ENCODE measurements around the gene RAB25. TPM values are rescaled to one million over a fixed set of nuclear protein-coding genes. Genes with fewer than 3 reads are reported as not detected.

Gene RAB25
- total and polyA plus RNA-seq, 4 donors: 0.67 to 2.0 (median 0.92) TPM

GRCh38 chr1:156118177-156118868 is 57.4 kb downstream of the RAB25 start:
- Histone ChIP-seq H3K9me3 (ENCODE audit: control insufficient read depth in 4 of 4, low read length in 3 of 4) (no peaks in the 10 kb centered on the region), H3K27ac (ENCODE audit: low read depth in 1 of 2, low read length in 2 of 2) (peak overlapping the region; percentile 80 to 81), H3K9ac (ENCODE audit: low read depth in 1 of 2, low read length in 2 of 2) (peak overlapping the region; percentile 76 to 95), H3K27me3 (ENCODE audit: control insufficient read depth in 4 of 4, insufficient read depth in 4 of 4, low read length in 3 of 4) (no peaks in the 10 kb centered on the region), H3K4me1 (ENCODE audit: control insufficient read depth in 4 of 4, insufficient read depth in 4 of 4, low read length in 3 of 4) (peaks cover 16 to 66% (median 46%) of the 10 kb centered on the region in 4 donors), H3K36me3 (ENCODE audit: control insufficient read depth in 4 of 4, insufficient read depth in 3 of 4, low read depth in 1 of 4, low read length in 3 of 4) (no peaks in the 10 kb centered on the region), H3K4me3 (ENCODE audit: low read depth in 1 of 3, low read length in 3 of 3) (peak overlapping the region in 2 of 3 donors; percentile 5 to 21)
- DNase-seq (ENCODE audit: low spot score): peak; percentile 69
- 25% methylated on average over 8 of the region's 8 CpGs for WGBS
- TF ChIP-seq RXRA (IDR thresholded peaks at IDR 0.05): peak; percentile 14 to 58
- peak; percentile 78 for TF ChIP-seq TAF1 (conservative IDR thresholded peaks at IDR 0.05)
- peak; percentile 72 for TF ChIP-seq SP1 (IDR thresholded peaks at IDR 0.05)
- peak; percentile 67 to 69 for TF ChIP-seq HNF4A (conservative IDR thresholded peaks at IDR 0.05)
- TF ChIP-seq FOXA1 (IDR thresholded peaks at IDR 0.05): no peak
- peak; percentile 87 for TF ChIP-seq REST (IDR thresholded peaks at IDR 0.05)
- TF ChIP-seq JUND (IDR thresholded peaks at IDR 0.05): peak in 1 of 2 donors; percentile 16
- TF ChIP-seq MAX (IDR thresholded peaks at IDR 0.05): peak; percentile 66
- peak; percentile 56 for TF ChIP-seq ZBTB33 (IDR thresholded peaks at IDR 0.05)
- peak; percentile 79 for TF ChIP-seq YY1 (IDR thresholded peaks at IDR 0.05)
- peak; percentile 24 for TF ChIP-seq NR2F2 (IDR thresholded peaks at IDR 0.05)
- TF ChIP-seq GABPA (IDR thresholded peaks at IDR 0.05 in 1 of 2, conservative IDR thresholded peaks at IDR 0.05 in 1 of 2): peak in 1 of 2 donors; percentile 46
- no peak for TF ChIP-seq FOXA2 (IDR thresholded peaks at IDR 0.05)
- peak in 1 of 2 donors; percentile 50 for TF ChIP-seq EGR1 (IDR thresholded peaks at IDR 0.05; ENCODE audit: low read depth in 2 of 2)
- TF ChIP-seq RAD21 (IDR thresholded peaks at IDR 0.05): no peak

GRCh38 chr1:156119503-156120209 is 58.7 kb downstream of the RAB25 start:
- Histone ChIP-seq H3K36me3 (ENCODE audit: control insufficient read depth in 4 of 4, insufficient read depth in 3 of 4, low read depth in 1 of 4, low read length in 3 of 4) (no peaks in the 10 kb centered on the region), H3K9me3 (ENCODE audit: control insufficient read depth in 4 of 4, low read length in 3 of 4) (no peaks in the 10 kb centered on the region), H3K27me3 (ENCODE audit: control insufficient read depth in 4 of 4, insufficient read depth in 4 of 4, low read length in 3 of 4) (no peaks in the 10 kb centered on the region), H3K4me3 (ENCODE audit: low read depth in 1 of 3, low read length in 3 of 3) (no peak overlapping the region), H3K4me1 (ENCODE audit: control insufficient read depth in 4 of 4, insufficient read depth in 4 of 4, low read length in 3 of 4) (peaks cover 16 to 77% (median 53%) of the 10 kb centered on the region in 4 donors), H3K27ac (ENCODE audit: low read depth in 1 of 2, low read length in 2 of 2) (peak overlapping the region; percentile 32 to 34), H3K9ac (ENCODE audit: low read depth in 1 of 2, low read length in 2 of 2) (peak overlapping the region in 1 of 2 donors; percentile 45)
- no peak for DNase-seq (ENCODE audit: low spot score)
- 70% methylated on average over 3 of the region's 3 CpGs for WGBS
- TF ChIP-seq HNF4G (IDR thresholded peaks at IDR 0.05) (no peak), YY1 (IDR thresholded peaks at IDR 0.05) (no peak), NR2F2 (IDR thresholded peaks at IDR 0.05) (no peak), JUND (IDR thresholded peaks at IDR 0.05) (no peak), EGR1 (IDR thresholded peaks at IDR 0.05; ENCODE audit: low read depth in 2 of 2) (no peak), FOXA1 (IDR thresholded peaks at IDR 0.05) (no peak), FOXA2 (IDR thresholded peaks at IDR 0.05) (no peak), TAF1 (conservative IDR thresholded peaks at IDR 0.05) (no peak), REST (IDR thresholded peaks at IDR 0.05) (no peak), CTCF (IDR thresholded peaks at IDR 0.05; ENCODE audit: low read depth, low read length, missing input control) (peak; percentile 1), MAX (IDR thresholded peaks at IDR 0.05) (no peak), ATF3 (IDR thresholded peaks at IDR 0.05) (no peak)
